WTC11 (cell line): ENCODE measurements around the gene EVA1C. TPM values are rescaled to one million over a fixed set of nuclear protein-coding genes. Genes with fewer than 3 reads are reported as not detected.
"Not testable (repeated sequence)": the region's sequence is repeated elsewhere in the genome, so short reads cannot be mapped to it uniquely, and the experiment has no call there.

Source experiments
- ATAC-seq: fragments of 200-7000 bp; cut with Tn5 transposase; 2 replicates; pipeline ENCODE4 v1.10.0; 2021; ENCODE audit warnings: mild to moderate bottlenecking, moderate library complexity
- CTCF ChIA-PET: fragments of 300-600 bp; sonication (Branson Sonifier 250); formaldehyde crosslinking; loops from one replicate; lab custom pipeline; 2021; ENCODE audit warnings: antibody characterized with exemption; lab: Charles Lee
- POLR2A ChIA-PET: fragments of 350-600 bp; sonication (Branson Sonifier 250); formaldehyde crosslinking; loops from one replicate; lab custom pipeline; 2021; ENCODE audit warnings: antibody characterized with exemption; lab: Charles Lee
- DNase-seq: peaks from one replicate; pipeline ENCODE4 v3.0.0; 2021; ENCODE audit warnings: low spot score
- H3K27ac Mint-ChIP-seq: 2 replicates; pipeline ENCODE4 v1.8.0; 2021; ENCODE audit warnings: mixed read lengths
- H3K27me3 Mint-ChIP-seq: 2 replicates; pipeline ENCODE4 v1.8.0; 2021; ENCODE audit warnings: low read depth, mild to moderate bottlenecking, moderate library complexity, mixed read lengths
- H3K36me3 Mint-ChIP-seq: 2 replicates; pipeline ENCODE4 v1.8.0; 2021; ENCODE audit warnings: mixed read lengths
- H3K4me1 Mint-ChIP-seq: 2 replicates; pipeline ENCODE4 v1.8.0; 2022; ENCODE audit warnings: mixed read lengths
- H3K4me3 Mint-ChIP-seq: 2 replicates; pipeline ENCODE4 v1.8.0; 2021; ENCODE audit warnings: mild to moderate bottlenecking, moderate library complexity, mixed read lengths
- H3K9me3 Mint-ChIP-seq: 2 replicates; pipeline ENCODE4 v1.8.0; 2021; ENCODE audit warnings: mixed read lengths
- CBFB ChIP-seq: sonication (generic); formaldehyde crosslinking; IDR thresholded peaks from 2 replicates; pipeline ENCODE4 v1.8.1; 2022; ENCODE audit warnings: mild to moderate bottlenecking, low read depth, missing genetic modification reagents
- EMX1 ChIP-seq: fragments of 250-450 bp; sonication (Bioruptor Pico); IDR thresholded peaks from 2 replicates; pipeline ENCODE4 v1.8.0; 2021; ENCODE audit warnings: mild to moderate bottlenecking
- FOXJ3 ChIP-seq: sonication (generic); formaldehyde crosslinking; IDR thresholded peaks from 2 replicates; pipeline ENCODE4 v1.9.0; 2021; ENCODE audit warnings: missing genetic modification reagents, mild to moderate bottlenecking, borderline replicate concordance
- GABPB1 ChIP-seq: sonication (generic); formaldehyde crosslinking; IDR thresholded peaks from 2 replicates; pipeline ENCODE4 v1.8.1; 2023; ENCODE audit warnings: mild to moderate bottlenecking, missing genetic modification reagents
- JAZF1 ChIP-seq: fragments of 250-450 bp; sonication (Bioruptor Pico); IDR thresholded peaks from 2 replicates; pipeline ENCODE4 v1.9.0; 2021; ENCODE audit warnings: moderate library complexity, mild to moderate bottlenecking, inconsistent platforms
- JUN ChIP-seq: sonication (generic); formaldehyde crosslinking; IDR thresholded peaks from 2 replicates; pipeline ENCODE4 v1.8.0; 2023; ENCODE audit warnings: mild to moderate bottlenecking, missing genetic modification reagents
- KAT7 ChIP-seq: sonication (generic); formaldehyde crosslinking; IDR thresholded peaks from 2 replicates; pipeline ENCODE4 v1.8.1; 2023; ENCODE audit warnings: missing genetic modification reagents, mild to moderate bottlenecking, borderline replicate concordance
- NR2C2 ChIP-seq: sonication (generic); formaldehyde crosslinking; IDR thresholded peaks from 2 replicates; pipeline ENCODE4 v1.8.0; 2022; ENCODE audit warnings: mild to moderate bottlenecking, missing genetic modification reagents
- NR3C1 ChIP-seq: sonication (generic); formaldehyde crosslinking; conservative IDR thresholded peaks from 2 replicates; pipeline ENCODE4 v1.8.1; 2023; ENCODE audit warnings: low read depth, mild to moderate bottlenecking, missing genetic modification reagents
- SOX15 ChIP-seq: fragments of 250-450 bp; sonication (Bioruptor Pico); IDR thresholded peaks from 2 replicates; pipeline ENCODE4 v1.9.0; 2021; ENCODE audit warnings: mild to moderate bottlenecking
- SP1 ChIP-seq: sonication (generic); formaldehyde crosslinking; conservative IDR thresholded peaks from 2 replicates; pipeline ENCODE4 v1.8.1; 2022; ENCODE audit warnings: missing genetic modification reagents
- TEAD4 ChIP-seq: sonication (generic); formaldehyde crosslinking; IDR thresholded peaks from 2 replicates; pipeline ENCODE4 v1.8.0; 2022; ENCODE audit warnings: mild to moderate bottlenecking, missing genetic modification reagents
- TP53 ChIP-seq: sonication (generic); formaldehyde crosslinking; IDR thresholded peaks from 2 replicates; pipeline ENCODE4 v1.8.1; 2023; ENCODE audit warnings: mild to moderate bottlenecking, missing genetic modification reagents
- ZNF671 ChIP-seq: fragments of 250-450 bp; sonication (Bioruptor Pico); IDR thresholded peaks from 2 replicates; pipeline ENCODE4 v1.8.0; 2021; ENCODE audit warnings: mild to moderate bottlenecking
- ZSCAN18 ChIP-seq: fragments of 250-450 bp; sonication (Bioruptor Pico); IDR thresholded peaks from 2 replicates; pipeline ENCODE4 v2.1.2; 2022; ENCODE audit warnings: mild to moderate bottlenecking, moderate library complexity
- total RNA-seq: library from RNA; stranded (reverse); gene quantifications from 3 replicates; pipeline ENCODE4 v1.2.3, GENCODE V29; 2021
- TF ChIP-seq, protein P1 (sequence below): fragments of 250-450 bp; sonication (Bioruptor Pico); IDR thresholded peaks from 2 replicates; pipeline ENCODE4 v1.9.0; 2021; ENCODE audit warnings: mild to moderate bottlenecking
- TF ChIP-seq, protein P2 (sequence below): sonication (generic); formaldehyde crosslinking; IDR thresholded peaks from 2 replicates; pipeline ENCODE4 v1.8.1; 2022; ENCODE audit warnings: low read depth, missing genetic modification reagents, borderline replicate concordance
- TF ChIP-seq, protein P3 (sequence below): sonication (generic); formaldehyde crosslinking; IDR thresholded peaks from 2 replicates; pipeline ENCODE4 v1.8.1; 2022; ENCODE audit warnings: mild to moderate bottlenecking, moderate library complexity, missing genetic modification reagents

EVA1C gene
- total RNA-seq, 1 experiment from 2014 or later = 3.1 TPM

- no peak for TF ChIP-seq SP1 (CRISPR knock-in tag)
Observed at GRCh38 chr21:32442566-32443318, 30.2 kb downstream of the EVA1C start (continued).

DNA sequence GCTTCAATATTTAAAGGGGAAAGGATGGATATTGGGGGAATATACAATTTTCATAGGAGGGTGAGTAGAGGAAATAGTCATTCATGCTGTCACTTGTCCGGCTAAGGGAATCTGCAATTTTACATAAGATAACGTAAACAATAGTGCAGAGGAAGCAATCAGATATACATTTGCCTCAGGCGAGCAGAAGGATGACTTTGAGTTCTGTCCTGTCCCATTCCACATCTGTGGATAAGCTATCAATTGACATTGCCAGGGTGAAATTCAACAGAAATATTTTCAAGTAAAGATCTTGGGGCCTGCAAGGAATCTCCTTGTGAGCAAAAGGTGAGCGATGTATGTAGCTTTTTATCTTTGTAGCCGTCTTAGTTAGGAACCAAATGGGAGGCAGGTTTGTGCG, 32.6 kb downstream of the EVA1C start:
- ChIA-PET CTCF (interaction anchor here (0.6 kb wide), 1 partner anchor 22 kb away, joined by 3 read pairs; no protein-coding TSS in a partner anchor), POLR2A (no interaction called here)
- H3K9me3 Mint-ChIP-seq = peaks cover 11% of the 10 kb centered on the region
- ATAC-seq (no peak), DNase-seq (no peak)
- TF ChIP-seq JAZF1 = no peak
- TF ChIP-seq ZSCAN18 (CRISPR knock-in tag) = no peak
- TF ChIP-seq, protein P1, sequence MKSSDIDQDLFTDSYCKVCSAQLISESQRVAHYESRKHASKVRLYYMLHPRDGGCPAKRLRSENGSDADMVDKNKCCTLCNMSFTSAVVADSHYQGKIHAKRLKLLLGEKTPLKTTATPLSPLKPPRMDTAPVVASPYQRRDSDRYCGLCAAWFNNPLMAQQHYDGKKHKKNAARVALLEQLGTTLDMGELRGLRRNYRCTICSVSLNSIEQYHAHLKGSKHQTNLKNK = no peak
- TF ChIP-seq EMX1 (CRISPR knock-in tag) = no peak
- TF ChIP-seq KAT7 (CRISPR knock-in tag) = no peak
- TF ChIP-seq, protein P2, sequence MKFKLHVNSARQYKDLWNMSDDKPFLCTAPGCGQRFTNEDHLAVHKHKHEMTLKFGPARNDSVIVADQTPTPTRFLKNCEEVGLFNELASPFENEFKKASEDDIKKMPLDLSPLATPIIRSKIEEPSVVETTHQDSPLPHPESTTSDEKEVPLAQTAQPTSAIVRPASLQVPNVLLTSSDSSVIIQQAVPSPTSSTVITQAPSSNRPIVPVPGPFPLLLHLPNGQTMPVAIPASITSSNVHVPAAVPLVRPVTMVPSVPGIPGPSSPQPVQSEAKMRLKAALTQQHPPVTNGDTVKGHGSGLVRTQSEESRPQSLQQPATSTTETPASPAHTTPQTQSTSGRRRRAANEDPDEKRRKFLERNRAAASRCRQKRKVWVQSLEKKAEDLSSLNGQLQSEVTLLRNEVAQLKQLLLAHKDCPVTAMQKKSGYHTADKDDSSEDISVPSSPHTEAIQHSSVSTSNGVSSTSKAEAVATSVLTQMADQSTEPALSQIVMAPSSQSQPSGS (CRISPR knock-in tag) = no peak
- TF ChIP-seq FOXJ3 (CRISPR knock-in tag) = no peak
- no peak for TF ChIP-seq GABPB1 (CRISPR knock-in tag)
- TF ChIP-seq JUN = no peak
- TF ChIP-seq ZNF671 (CRISPR knock-in tag) = no peak
- no peak for TF ChIP-seq TP53
- TF ChIP-seq, protein P3, sequence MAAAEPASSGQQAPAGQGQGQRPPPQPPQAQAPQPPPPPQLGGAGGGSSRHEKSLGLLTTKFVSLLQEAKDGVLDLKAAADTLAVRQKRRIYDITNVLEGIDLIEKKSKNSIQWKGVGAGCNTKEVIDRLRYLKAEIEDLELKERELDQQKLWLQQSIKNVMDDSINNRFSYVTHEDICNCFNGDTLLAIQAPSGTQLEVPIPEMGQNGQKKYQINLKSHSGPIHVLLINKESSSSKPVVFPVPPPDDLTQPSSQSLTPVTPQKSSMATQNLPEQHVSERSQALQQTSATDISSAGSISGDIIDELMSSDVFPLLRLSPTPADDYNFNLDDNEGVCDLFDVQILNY = no peak
- no peak for TF ChIP-seq NR3C1 (CRISPR knock-in tag)
- no peak for TF ChIP-seq SOX15 (CRISPR knock-in tag)
- TF ChIP-seq TEAD4 (CRISPR knock-in tag) = no peak
- TF ChIP-seq CBFB (CRISPR knock-in tag) = no peak
- no peak overlapping the region for H3K4me3 Mint-ChIP-seq
- no peak overlapping the region for H3K27ac Mint-ChIP-seq
- no peaks in the 10 kb centered on the region; the same call in 1 of the 2 replicates for H3K4me1 Mint-ChIP-seq
- H3K27me3 Mint-ChIP-seq = no peaks in the 10 kb centered on the region; the same call in none of the 2 replicates
- H3K36me3 Mint-ChIP-seq = peaks cover 6% of the 10 kb centered on the region

DNA sequence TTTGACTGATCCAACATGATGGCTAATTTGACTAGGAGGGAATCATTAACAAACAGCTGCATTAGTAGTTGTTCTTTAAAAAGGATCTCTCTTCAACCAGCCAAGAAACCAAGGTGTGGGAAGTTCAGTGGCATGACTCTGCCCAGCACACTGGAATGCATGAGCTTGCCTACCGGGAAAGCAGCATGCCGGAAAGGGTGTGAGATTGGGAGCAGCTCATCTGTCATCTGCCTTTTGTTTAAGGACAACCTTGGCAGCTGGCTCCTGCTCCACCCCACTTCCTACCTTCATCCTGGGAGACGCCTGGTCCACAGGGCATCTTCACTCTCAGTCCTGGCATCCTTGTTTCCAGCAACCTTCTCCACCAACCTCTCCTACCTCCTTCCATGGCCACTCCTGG, 33.9 kb downstream of the EVA1C start:
- not testable (repeated sequence) for ATAC-seq, H3K4me3 Mint-ChIP-seq, DNase-seq, H3K4me1 Mint-ChIP-seq, H3K36me3 Mint-ChIP-seq, H3K27ac Mint-ChIP-seq, H3K27me3 Mint-ChIP-seq
- ChIA-PET POLR2A (interaction anchor here (0.7 kb wide), 1 partner anchor 722 kb away, joined by 3 read pairs; no protein-coding TSS in a partner anchor), CTCF (interaction anchor here (1.0 kb wide), 1 partner anchor 140 kb away, joined by 3 read pairs; no protein-coding TSS in a partner anchor)
- H3K9me3 Mint-ChIP-seq = peaks cover 11% of the 10 kb centered on the region

DNA sequence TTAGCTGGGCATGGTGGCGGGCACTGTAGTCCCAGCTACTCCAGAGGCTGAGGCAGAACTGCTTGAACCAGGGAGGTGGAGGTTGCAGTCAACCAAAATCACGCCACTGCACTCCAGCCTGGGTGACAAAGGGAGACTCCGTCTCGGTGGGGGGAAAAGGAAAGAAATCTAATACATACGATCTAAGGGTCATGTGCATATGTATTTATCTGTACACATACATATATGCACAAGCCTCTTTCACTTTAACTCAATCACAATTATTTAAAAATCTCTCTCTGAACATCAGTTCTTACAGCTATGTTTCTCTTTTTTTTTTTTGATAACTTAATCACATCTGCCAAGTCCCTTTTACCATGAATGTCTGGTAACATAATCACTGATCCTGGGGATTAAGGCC, 34.7 kb downstream of the EVA1C start:
- POLR2A ChIA-PET = no interaction called here
- no peaks in the 10 kb centered on the region; the same call in 1 of the 2 replicates for H3K4me1 Mint-ChIP-seq
- H3K27ac Mint-ChIP-seq = no peak overlapping the region
- TF ChIP-seq NR2C2 (CRISPR knock-in tag) = no peak
- TF ChIP-seq, all 79 proteins: peak for 0
- Mint-ChIP-seq H3K27me3 (no peaks in the 10 kb centered on the region; the same call in 1 of the 2 replicates), H3K36me3 (peaks cover 6% of the 10 kb centered on the region), H3K9me3 (peaks cover 11% of the 10 kb centered on the region), H3K4me3 (no peak overlapping the region)
- CTCF ChIA-PET = interaction anchor here (1.0 kb wide), 1 partner anchor 141 kb away, joined by 3 read pairs; no protein-coding TSS in a partner anchor
- no peak for ATAC-seq
- no peak for DNase-seq
